H1 (cell line): Measurements from ENCODE around the gene RPRD1A. TPM values are rescaled to one million over a fixed set of nuclear protein-coding genes. Genes with fewer than 3 reads are reported as not detected.
A peak's percentile ranks its signal among the peaks of the same experiment; 100 is the strongest.

Source experiments
- CTCF ChIA-PET: fragments of 300-600 bp; sonication (Branson Sonifier 250); formaldehyde crosslinking; loops from one replicate; lab custom pipeline; 2021; ENCODE audit not compliant: partially characterized antibody; lab: Charles Lee
- POLR2A ChIA-PET: fragments of 300-600 bp; sonication (Branson Sonifier 250); formaldehyde crosslinking; loops from one replicate; lab custom pipeline; 2021; ENCODE audit warnings: inconsistent platforms; ENCODE audit not compliant: partially characterized antibody; lab: Charles Lee
- DNase-seq, 2 experiments: peaks; one replicate each; pipeline versions ENCODE4 v3.0.0 to v3.0.0-alpha.2; 2010 to 2022; ENCODE audit warnings: low spot score in 2 of 2, low read depth in 1 of 2, mixed read lengths in 1 of 2
- FAIRE-seq: peaks from 2 replicates; lab custom pipeline; 2011; peaks lifted over from hg19 to GRCh38; lab: Jason Lieb, UNC
- H2AFZ ChIP-seq: 2 replicates; pipeline ENCODE4 v1.8.1; 2012; ENCODE audit warnings: low read length, inconsistent platforms
- H2AK5ac ChIP-seq: 2 replicates; pipeline ENCODE4 v1.6.1; 2013; ENCODE audit warnings: low read depth, low read length
- H2BK120ac ChIP-seq: replicated peaks from 2 replicates; pipeline ENCODE3; 2013; ENCODE audit warnings: low read depth, low read length, inconsistent platforms
- H2BK12ac ChIP-seq: 2 replicates; pipeline ENCODE4 v1.6.1; 2013; ENCODE audit warnings: low read depth, low read length
- H2BK15ac ChIP-seq: 2 replicates; pipeline ENCODE4 v1.6.1; 2013; ENCODE audit warnings: low read length
- H2BK20ac ChIP-seq: 2 replicates; pipeline ENCODE4 v1.6.1; 2013; ENCODE audit warnings: low read length
- H2BK5ac ChIP-seq: 2 replicates; pipeline ENCODE4 v1.6.1; 2013; ENCODE audit warnings: low read depth, low read length
- H3K14ac ChIP-seq: 2 replicates; pipeline ENCODE4 v1.6.1; 2013; ENCODE audit warnings: inconsistent platforms; ENCODE audit not compliant: insufficient read length
- H3K18ac ChIP-seq: 2 replicates; pipeline ENCODE4 v1.6.1; 2013; ENCODE audit warnings: low read length; ENCODE audit errors: extremely low read depth
- H3K23ac ChIP-seq: 2 replicates; pipeline ENCODE4 v1.6.1; 2013; ENCODE audit warnings: inconsistent platforms; ENCODE audit not compliant: insufficient read length
- H3K23me2 ChIP-seq: 2 replicates; pipeline ENCODE4 v1.6.1; 2013; ENCODE audit warnings: low read depth, low read length
- H3K27ac ChIP-seq: 2 replicates; pipeline ENCODE4 v1.6.1; 2011; ENCODE audit warnings: low read depth, low read length, inconsistent platforms
- H3K27me3 ChIP-seq, 4 experiments: replicated peaks in 1 of 4; 1 replicate in 1 of 4; 2 replicates in 3 of 4; pipeline versions ENCODE4 v1.6.1 to v1.8.1; 2011 to 2013; ENCODE audit warnings: low read length in 3 of 4, mild to moderate bottlenecking in 3 of 4, inconsistent platforms in 2 of 4, mixed read lengths in 2 of 4, moderate library complexity in 1 of 4; ENCODE audit not compliant: control insufficient read depth in 3 of 4, insufficient read depth in 3 of 4; ENCODE audit errors: extremely low read depth in 1 of 4
- H3K36me3 ChIP-seq, 4 experiments: 2 replicates each; pipeline versions ENCODE4 v1.6.1 to v1.8.1; 2011 to 2013; ENCODE audit warnings: mild to moderate bottlenecking in 4 of 4, low read length in 3 of 4, moderate library complexity in 2 of 4, control low read depth in 1 of 4, inconsistent platforms in 1 of 4; ENCODE audit not compliant: insufficient read depth in 4 of 4, control insufficient read depth in 2 of 4
- H3K4ac ChIP-seq: replicated peaks from 2 replicates; pipeline ENCODE3; 2013; ENCODE audit warnings: low read length, low read depth, mixed read lengths, inconsistent platforms; ENCODE audit not compliant: insufficient read length
- H3K4me1 ChIP-seq, 4 experiments: replicated peaks in 1 of 4; 1 replicate in 1 of 4; 2 replicates in 3 of 4; pipeline versions ENCODE4 v1.6.1 to v1.8.1; 2011 to 2013; ENCODE audit warnings: low read length in 3 of 4, inconsistent platforms in 2 of 4, mixed read lengths in 1 of 4; ENCODE audit not compliant: insufficient read depth in 4 of 4, control insufficient read depth in 3 of 4
- H3K4me2 ChIP-seq, 2 experiments: 2 replicates each; pipeline versions ENCODE4 v1.6.1 to v1.8.1; 2011 to 2013; ENCODE audit warnings: low read depth in 2 of 2, low read length in 2 of 2, control low read depth in 1 of 2, inconsistent platforms in 1 of 2, mild to moderate bottlenecking in 1 of 2; ENCODE audit not compliant: insufficient read depth in 1 of 2
- H3K4me3 ChIP-seq, 4 experiments: fragments of 200-600, 300-600 bp in 1 of 4; sonication (generic), shearing (Covaris generic), sonication (Bioruptor Twin) in 1 of 4; 2 replicates each; pipeline versions ENCODE4 v1.5.1 to v1.8.1; 2011 to 2016; ENCODE audit warnings: low read length in 4 of 4, low read depth in 3 of 4, control low read depth in 2 of 4, inconsistent platforms in 2 of 4, mild to moderate bottlenecking in 2 of 4, mixed read lengths in 1 of 4, moderate library complexity in 1 of 4; ENCODE audit not compliant: insufficient read depth in 2 of 4; ENCODE audit errors: extremely low read depth in 1 of 4
- H3K56ac ChIP-seq: replicated peaks from 2 replicates; pipeline ENCODE3; 2013; ENCODE audit warnings: low read depth, mild to moderate bottlenecking, mixed read lengths, low read length, inconsistent platforms; ENCODE audit not compliant: insufficient read length
- H3K79me1 ChIP-seq: 2 replicates; pipeline ENCODE4 v1.6.1; 2013; ENCODE audit warnings: low read depth, low read length, control low read depth
- H3K79me2 ChIP-seq, 2 experiments: 2 replicates each; pipeline versions ENCODE4 v1.6.1 to v1.8.1; 2012 to 2013; ENCODE audit warnings: low read length in 2 of 2, mild to moderate bottlenecking in 2 of 2, inconsistent platforms in 1 of 2; ENCODE audit not compliant: insufficient read depth in 2 of 2, control insufficient read depth in 1 of 2
- H3K9ac ChIP-seq, 4 experiments: replicated peaks in 1 of 4; 1 replicate in 1 of 4; 2 replicates in 3 of 4; pipeline versions ENCODE4 v1.6.1 to v1.8.1; 2011 to 2013; ENCODE audit warnings: low read depth in 3 of 4, low read length in 3 of 4, control low read depth in 2 of 4, mild to moderate bottlenecking in 2 of 4, moderate library complexity in 2 of 4, inconsistent platforms in 1 of 4; ENCODE audit errors: extremely low read depth in 1 of 4
- H3K9me3 ChIP-seq, 2 experiments: 2 replicates each; pipeline versions ENCODE4 v1.6.1 to v1.8.1; 2012 to 2013; ENCODE audit warnings: mild to moderate bottlenecking in 2 of 2, moderate library complexity in 2 of 2, control low read depth in 1 of 2, inconsistent platforms in 1 of 2, low read depth in 1 of 2, low read length in 1 of 2, mixed read lengths in 1 of 2; ENCODE audit not compliant: insufficient read depth in 2 of 2
- H4K20me1 ChIP-seq, 2 experiments: replicated peaks in 1 of 2; 2 replicates each; pipeline versions ENCODE3 to v1.8.1; 2011 to 2013; ENCODE audit warnings: inconsistent platforms in 2 of 2, low read length in 2 of 2, mild to moderate bottlenecking in 1 of 2; ENCODE audit not compliant: insufficient read depth in 2 of 2, control insufficient read depth in 1 of 2
- H4K5ac ChIP-seq: 2 replicates; pipeline ENCODE4 v1.6.1; 2013; ENCODE audit warnings: low read length, low read depth, mixed read lengths, inconsistent platforms; ENCODE audit not compliant: insufficient read length
- H4K8ac ChIP-seq: 2 replicates; pipeline ENCODE4 v1.8.0; 2013; ENCODE audit warnings: mild to moderate bottlenecking, moderate library complexity, low read length, inconsistent platforms; ENCODE audit not compliant: insufficient read depth; ENCODE audit errors: extremely low read depth
- H4K91ac ChIP-seq: replicated peaks from 2 replicates; pipeline ENCODE3; 2013; ENCODE audit warnings: low read length, mixed read lengths, inconsistent platforms; ENCODE audit not compliant: insufficient read length
- SP2 ChIP-seq: IDR thresholded peaks from 2 replicates; pipeline ENCODE4 v1.6.1; 2012; ENCODE audit warnings: mild to moderate bottlenecking, low read length, inconsistent platforms
- TAF7 ChIP-seq: optimal IDR thresholded peaks from 2 replicates; pipeline ENCODE3; 2011; ENCODE audit warnings: low read depth, mild to moderate bottlenecking, inconsistent platforms, low read length, moderate library complexity, borderline replicate concordance
- WGBS, 2 experiments: shearing (Covaris generic) in 1 of 2; methylation state at CpG; one replicate each; pipeline versions ENCODE4 v1.1.6 to v1.1.7; 2013 to 2015; ENCODE audit warnings: low lambda C conversion rate in 2 of 2, mixed read lengths in 2 of 2, inconsistent platforms in 1 of 2, low coverage in 1 of 2, missing lambda C conversion rate in 1 of 2; ENCODE audit not compliant: insufficient replicate concordance in 2 of 2, insufficient coverage in 1 of 2, insufficient read length in 1 of 2; ENCODE audit errors: extremely low coverage in 1 of 2, missing lambda C conversion rate in 1 of 2; 5-methylcytosine and 5-hydroxymethylcytosine counted together
- polyA plus RNA-seq, 7 experiments: library from polyadenylated mRNA; depleted of rRNA in 3 of 7; stranded (reverse) in 5 of 7; unstranded in 2 of 7; fragments of >200 nt in 5 of 7; fragments of 200-250 nt in 2 of 7; gene quantifications; 1 replicate in 5 of 7; 2 replicates in 1 of 7; 4 replicates in 1 of 7; pipeline versions ENCODE4 v1.2.1 to v1.2.3, GENCODE V29; 2011 to 2013; ENCODE audit warnings: missing spikeins in 2 of 7, mixed read lengths in 2 of 7
- total RNA-seq: library from RNA; stranded (reverse); fragmentation: NEBNext Ultra II Directional; extraction: Animal tissue kit (Norgen Biotek cat#: 25700); gene quantifications from 2 replicates; pipeline ENCODE4 v1.2.1, GENCODE V29; 2021

The RPRD1A gene
- total and polyA plus RNA-seq, 2 of the 8 experiments (the other 6 are each of a cell fraction or from before 2014, with no cell fraction given), result 40.5 to 106 TPM

DNA sequence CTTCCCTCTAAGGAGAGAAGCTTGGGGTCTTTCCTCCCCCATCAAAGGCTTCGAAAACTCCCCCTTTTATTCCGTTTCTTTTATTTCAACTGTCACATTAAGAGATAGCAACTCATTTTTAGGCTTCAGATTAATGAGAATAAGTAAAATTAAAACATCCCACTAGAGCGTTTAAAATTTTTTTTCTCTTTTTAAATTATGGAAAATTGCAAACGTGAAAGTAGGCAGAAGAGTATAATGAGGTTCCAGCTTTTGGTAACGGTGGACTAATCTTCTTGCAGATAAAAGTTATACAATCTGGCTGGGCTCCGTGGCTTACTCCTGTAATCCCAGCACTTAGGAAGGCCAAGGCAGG lies 116.8 kb downstream of the RPRD1A start:
- H2AFZ ChIP-seq, result no peak overlapping the region

More for the DNA sequence above, 116.8 kb downstream of the RPRD1A start:
- POLR2A ChIA-PET, result interaction anchor here (0.9 to 1.4 kb wide), 5 partner anchors 9 to 123 kb away, joined by 3 to 5 read pairs (median 4); no protein-coding TSS in a partner anchor
- no peak overlapping the region for H3K4ac ChIP-seq
- FAIRE-seq, result peak; percentile 7
- H4K8ac ChIP-seq, result no peak overlapping the region
- 0 out of 2 replicates have a peak overlapping the region, but pooled peaks have one; percentile 68 for H2BK20ac ChIP-seq
- peak; percentile 8 for TF ChIP-seq TAF7
- TF ChIP-seq SP2, result no peak
- TF ChIP-seq, all 59 proteins: peak for 1
- Histone ChIP-seq H4K91ac (no peak overlapping the region), H3K27ac (no peak overlapping the region), H3K4me3 (peak overlapping the region; percentile 75 to 87 (median 80); a peak in 6 of 8 replicates), H3K36me3 (no peaks in the 10 kb centered on the region; a peak in 1 of 8 replicates), H3K79me2 (peaks cover 0 to 40% of the 10 kb centered on the region in 2 experiments; a peak in 3 of 4 replicates), H3K23ac (no peak overlapping the region), H2BK12ac (0 out of 2 replicates have a peak overlapping the region, but pooled peaks have one; percentile 51), H2BK5ac (no peak overlapping the region), H3K9ac (no peak overlapping the region), H4K20me1 (no peaks in the 10 kb centered on the region), H3K4me2 (peak overlapping the region; percentile 91 to 99; a peak in 3 of 4 replicates), H3K56ac (no peak overlapping the region), H3K79me1 (0 out of 2 replicates have a peak, but pooled peaks cover 10% of the 10 kb centered on the region), H2AK5ac (no peak overlapping the region), H3K18ac (0 out of 2 replicates have a peak overlapping the region, but pooled peaks have one; percentile 15), H3K27me3 (no peaks in the 10 kb centered on the region), H2BK120ac (no peak overlapping the region), H2BK15ac (no peak overlapping the region), H3K9me3 (0 out of 4 replicates have a peak, but pooled peaks cover 0 to 4% of the 10 kb centered on the region in 2 experiments), H3K14ac (no peak overlapping the region), H3K23me2 (peaks cover 4% of the 10 kb centered on the region; the same call in 1 of the 2 replicates), H4K5ac (no peak overlapping the region), H3K4me1 (peaks cover 0 to 7% (median 2%) of the 10 kb centered on the region in 4 experiments; a peak in 4 of 7 replicates)
- DNase-seq, result no peak
- CTCF ChIA-PET, result interaction anchor here (0.6 to 6.1 kb wide), 44 partner anchors 11 to 376 kb away, joined by 3 to 78 read pairs (median 4); no protein-coding TSS in a partner anchor
- WGBS, 2 experiments, result 49% methylated on average over 6 of the region's 6 CpGs; no CpG with 5 or more reads in 1 of the 2 experiments
